MM.1S (cell line): ENCODE results near the gene ZP2.
"Not testable (repeated sequence)": the region's sequence is repeated elsewhere in the genome, so short reads cannot be mapped to it uniquely, and the experiment has no call there.

Experiments used
- DNase-seq: peaks from one replicate; pipeline ENCODE4 v3.0.0-alpha.2; 2015
- H2AFZ ChIP-seq: fragments of 300-600 bp; sonication (generic); 2 replicates; pipeline ENCODE4 v1.6.0; 2016; ENCODE audit warnings: antibody characterized with exemption, low read length
- H3F3A ChIP-seq: fragments of 300-600 bp; sonication (generic); 2 replicates; pipeline ENCODE4 v1.6.1; 2016; ENCODE audit warnings: mild to moderate bottlenecking, antibody characterized with exemption, low read length, moderate library complexity, mixed read lengths; ENCODE audit not compliant: insufficient read depth
- H3K27ac ChIP-seq: fragments of 300-600 bp; sonication (generic); 2 replicates; pipeline ENCODE4 v1.5.1; 2016; ENCODE audit warnings: mild to moderate bottlenecking, low read length
- H3K27me3 ChIP-seq: fragments of 300-600 bp; sonication (generic); replicated peaks from 2 replicates; pipeline ENCODE4 v1.6.0; 2016; ENCODE audit warnings: low read length; ENCODE audit not compliant: insufficient read depth
- H3K36me3 ChIP-seq: fragments of 300-600 bp; sonication (generic); replicated peaks from 2 replicates; pipeline ENCODE4 v1.6.1; 2016; ENCODE audit warnings: mild to moderate bottlenecking, low read length, mixed read lengths; ENCODE audit not compliant: insufficient read depth
- H3K4me1 ChIP-seq: fragments of 300-600 bp; sonication (generic); 2 replicates; pipeline ENCODE4 v1.6.1; 2016; ENCODE audit warnings: low read length, mixed read lengths
- H3K4me2 ChIP-seq: fragments of 300-600 bp; sonication (generic); 2 replicates; pipeline ENCODE4 v1.6.0; 2016; ENCODE audit warnings: low read depth, low read length
- H3K4me3 ChIP-seq: fragments of 300-600 bp; sonication (generic); 2 replicates; pipeline ENCODE4 v1.5.1; 2016; ENCODE audit warnings: low read length, mixed read lengths
- H3K79me2 ChIP-seq: fragments of 300-600 bp; sonication (generic); 2 replicates; pipeline ENCODE4 v1.6.1; 2016; ENCODE audit warnings: mixed run types, low read length, mixed read lengths
- H3K9ac ChIP-seq: fragments of 300-600 bp; sonication (generic); 2 replicates; pipeline ENCODE4 v1.6.1; 2016; ENCODE audit warnings: low read length, mixed read lengths
- H3K9me2 ChIP-seq: fragments of 300-600 bp; sonication (generic); replicated peaks from 2 replicates; pipeline ENCODE4 v1.6.1; 2016; ENCODE audit warnings: mild to moderate bottlenecking, low read length, mixed read lengths; ENCODE audit not compliant: insufficient read depth
- H3K9me3 ChIP-seq: fragments of 300-600 bp; sonication (generic); replicated peaks from 2 replicates; pipeline ENCODE4 v1.6.1; 2016; ENCODE audit warnings: mild to moderate bottlenecking, low read length, mixed read lengths; ENCODE audit not compliant: insufficient read depth
- H4K20me1 ChIP-seq: fragments of 300-600 bp; sonication (generic); 2 replicates; pipeline ENCODE4 v1.6.1; 2016; ENCODE audit warnings: mild to moderate bottlenecking, low read length, moderate library complexity, mixed read lengths; ENCODE audit not compliant: insufficient read depth
- EZH2 ChIP-seq: fragments of 300-600 bp; sonication (generic); optimal IDR thresholded peaks from 2 replicates; pipeline ENCODE3; 2017; ENCODE audit warnings: low read depth, mild to moderate bottlenecking, antibody characterized with exemption, low read length, mixed read lengths
- EZH2phosphoT487 ChIP-seq: fragments of 300-600 bp; sonication (generic); IDR thresholded peaks from 2 replicates; pipeline ENCODE4 v1.6.1; 2018; ENCODE audit warnings: antibody characterized with exemption, low read length
- TF ChIP-seq, protein P1 (sequence below): fragments of 300-600 bp; sonication (generic); IDR thresholded peaks from 2 replicates; pipeline ENCODE4 v1.5.1; 2016; ENCODE audit warnings: antibody characterized with exemption, low read length, mixed read lengths

Gene ZP2

DNA sequence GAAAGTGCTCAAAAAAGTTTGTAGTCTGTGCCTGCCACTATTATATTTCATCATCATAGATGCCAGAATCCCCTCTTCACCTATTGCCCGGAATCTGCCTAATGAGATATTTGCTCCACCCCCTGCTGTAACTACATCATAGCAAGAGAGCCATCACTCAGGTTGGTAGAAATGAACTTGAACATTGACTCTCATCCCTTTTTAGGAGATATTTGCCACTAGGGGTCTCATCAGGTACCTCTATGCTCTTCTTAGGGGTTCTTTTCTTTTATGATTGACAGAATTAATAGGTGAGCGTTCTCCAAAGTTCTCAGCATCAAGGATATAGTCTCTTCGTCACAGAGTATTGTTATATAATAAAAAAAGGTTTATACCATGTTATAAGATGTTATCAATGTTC is 42.1 kb upstream of the ZP2 start:
- no peak overlapping the region for H3K9ac ChIP-seq
- H3K4me3 ChIP-seq = no peak overlapping the region
- no peaks in the 10 kb centered on the region for H3K9me3 ChIP-seq
- H2AFZ ChIP-seq = no peak overlapping the region
- DNase-seq = no peak
- H3F3A ChIP-seq = no peaks in the 10 kb centered on the region
- H3K27me3 ChIP-seq = no peaks in the 10 kb centered on the region
- H3K79me2 ChIP-seq = no peaks in the 10 kb centered on the region
- TF ChIP-seq EZH2phosphoT487 = no peak
- TF ChIP-seq, protein P1, sequence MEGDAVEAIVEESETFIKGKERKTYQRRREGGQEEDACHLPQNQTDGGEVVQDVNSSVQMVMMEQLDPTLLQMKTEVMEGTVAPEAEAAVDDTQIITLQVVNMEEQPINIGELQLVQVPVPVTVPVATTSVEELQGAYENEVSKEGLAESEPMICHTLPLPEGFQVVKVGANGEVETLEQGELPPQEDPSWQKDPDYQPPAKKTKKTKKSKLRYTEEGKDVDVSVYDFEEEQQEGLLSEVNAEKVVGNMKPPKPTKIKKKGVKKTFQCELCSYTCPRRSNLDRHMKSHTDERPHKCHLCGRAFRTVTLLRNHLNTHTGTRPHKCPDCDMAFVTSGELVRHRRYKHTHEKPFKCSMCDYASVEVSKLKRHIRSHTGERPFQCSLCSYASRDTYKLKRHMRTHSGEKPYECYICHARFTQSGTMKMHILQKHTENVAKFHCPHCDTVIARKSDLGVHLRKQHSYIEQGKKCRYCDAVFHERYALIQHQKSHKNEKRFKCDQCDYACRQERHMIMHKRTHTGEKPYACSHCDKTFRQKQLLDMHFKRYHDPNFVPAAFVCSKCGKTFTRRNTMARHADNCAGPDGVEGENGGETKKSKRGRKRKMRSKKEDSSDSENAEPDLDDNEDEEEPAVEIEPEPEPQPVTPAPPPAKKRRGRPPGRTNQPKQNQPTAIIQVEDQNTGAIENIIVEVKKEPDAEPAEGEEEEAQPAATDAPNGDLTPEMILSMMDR = no peak
- TF ChIP-seq EZH2 = no peak
- H3K4me1 ChIP-seq = no peaks in the 10 kb centered on the region
- H3K36me3 ChIP-seq = no peaks in the 10 kb centered on the region
- H3K27ac ChIP-seq = no peak overlapping the region
- H3K4me2 ChIP-seq = no peak overlapping the region
- H4K20me1 ChIP-seq = no peaks in the 10 kb centered on the region
- H3K9me2 ChIP-seq = no peaks in the 10 kb centered on the region

DNA sequence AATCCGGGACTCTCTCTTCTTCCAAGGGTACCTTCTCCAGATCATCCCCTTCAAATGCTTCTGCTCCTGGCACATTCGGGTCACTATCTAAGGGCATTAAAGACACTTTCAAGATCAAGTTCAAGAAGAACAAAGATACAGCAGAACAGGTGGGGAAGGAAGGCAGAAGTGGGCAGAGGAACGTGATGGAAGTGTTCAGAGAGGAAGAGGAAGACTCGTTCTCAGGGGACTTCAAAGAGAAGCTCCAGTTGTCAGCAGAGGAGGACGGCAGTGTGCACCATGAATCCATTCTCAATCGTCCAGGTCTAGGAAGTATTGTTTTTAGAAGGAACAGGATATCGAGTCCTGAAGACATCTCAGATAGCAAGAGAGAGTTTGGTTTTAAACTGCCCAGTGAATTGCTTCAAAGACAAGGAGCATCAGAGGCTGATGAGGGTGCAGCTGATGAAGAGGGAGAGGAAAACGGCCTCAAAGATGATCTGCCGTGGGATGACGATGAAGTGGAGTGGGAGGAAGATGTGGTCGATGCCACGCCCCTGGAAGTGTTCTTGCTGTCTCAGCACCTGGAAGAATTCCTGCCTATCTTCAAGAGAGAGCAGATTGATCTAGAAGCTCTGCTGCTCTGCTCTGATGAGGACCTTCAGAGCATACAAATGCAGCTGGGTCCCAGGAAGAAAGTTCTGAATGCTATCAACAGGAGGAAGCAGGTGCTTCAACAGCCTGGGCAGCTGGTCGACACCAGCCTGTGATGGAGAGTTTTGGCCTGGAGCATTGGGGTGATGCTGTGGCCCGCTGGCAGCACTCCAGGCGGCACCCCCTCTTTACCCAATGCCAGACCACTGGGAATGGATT is 38.9 kb upstream of the ZP2 start:
- no peaks in the 10 kb centered on the region for H3K4me1 ChIP-seq
- TF ChIP-seq EZH2phosphoT487 = no peak
- H3K9me2 ChIP-seq = no peaks in the 10 kb centered on the region
- no peak overlapping the region for H3K4me3 ChIP-seq
- H4K20me1 ChIP-seq = no peaks in the 10 kb centered on the region
- no peaks in the 10 kb centered on the region for H3F3A ChIP-seq
- H3K27me3 ChIP-seq = no peaks in the 10 kb centered on the region
- H3K9ac ChIP-seq = no peak overlapping the region
- no peaks in the 10 kb centered on the region for H3K36me3 ChIP-seq
- no peak overlapping the region for H2AFZ ChIP-seq
- H3K27ac ChIP-seq = no peak overlapping the region
- no peaks in the 10 kb centered on the region for H3K79me2 ChIP-seq
- DNase-seq = no peak
- H3K9me3 ChIP-seq = no peaks in the 10 kb centered on the region
- no peak overlapping the region for H3K4me2 ChIP-seq

DNA sequence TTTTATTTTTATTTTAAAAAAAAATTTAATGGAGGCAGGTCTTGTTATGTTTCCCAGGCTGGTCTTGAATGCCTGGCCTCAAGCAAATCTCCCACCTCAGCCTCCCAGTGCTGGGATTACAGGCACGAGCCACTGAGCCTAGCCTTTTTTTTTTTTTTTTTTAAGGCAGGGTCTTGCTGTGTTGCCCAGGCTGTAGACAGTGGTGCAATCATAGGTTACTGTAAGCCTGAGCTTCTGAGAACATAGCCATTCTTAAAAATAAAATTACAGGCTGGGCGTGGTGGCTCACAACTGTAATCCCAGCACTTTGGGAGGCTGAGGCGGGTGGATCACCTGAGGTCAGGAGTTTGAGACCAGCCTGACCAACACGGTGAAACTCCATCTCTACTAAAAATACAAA is 36.8 kb upstream of the ZP2 start:
- not testable (repeated sequence) for H4K20me1 ChIP-seq, H3K9me3 ChIP-seq, H3K36me3 ChIP-seq, H3K27me3 ChIP-seq, DNase-seq, H3K4me3 ChIP-seq, H3K9ac ChIP-seq, H3K4me1 ChIP-seq, H3K4me2 ChIP-seq, H3F3A ChIP-seq, H2AFZ ChIP-seq, H3K27ac ChIP-seq, H3K9me2 ChIP-seq, H3K79me2 ChIP-seq

GRCh38 chr16:21244518-21245215 is 33.3 kb upstream of the ZP2 start:
- no peak overlapping the region for H3K9ac ChIP-seq
- no peaks in the 10 kb centered on the region for H3K9me3 ChIP-seq
- H3K4me2 ChIP-seq = no peak overlapping the region
- no peak overlapping the region for H2AFZ ChIP-seq
- H4K20me1 ChIP-seq = no peaks in the 10 kb centered on the region
- no peak overlapping the region for H3K4me3 ChIP-seq
- no peaks in the 10 kb centered on the region for H3F3A ChIP-seq
- DNase-seq = no peak
- no peaks in the 10 kb centered on the region for H3K4me1 ChIP-seq
- H3K27me3 ChIP-seq = no peaks in the 10 kb centered on the region
- H3K36me3 ChIP-seq = no peaks in the 10 kb centered on the region
- H3K9me2 ChIP-seq = no peaks in the 10 kb centered on the region
- no peaks in the 10 kb centered on the region for H3K79me2 ChIP-seq
- H3K27ac ChIP-seq = no peak overlapping the region
- TF ChIP-seq EZH2phosphoT487 (no peak), EZH2 (no peak)
- TF ChIP-seq, protein P1 = no peak
